ENCODE measurements around the gene PTPN11.

GRCh38 chr12:112447106-112447505 lies 28.4 kb downstream of the PTPN11 start:
- TF ChIP-seq MAX (IDR thresholded peaks at IDR 0.05), result no peak
- TF ChIP-seq CTCF (IDR thresholded peaks at IDR 0.05; ENCODE audit: low read depth, low read length, missing input control), result no peak
- no peak for TF ChIP-seq SP1 (IDR thresholded peaks at IDR 0.05)
- no peak for TF ChIP-seq TAF1 (conservative IDR thresholded peaks at IDR 0.05)
- TF ChIP-seq, protein P1, sequence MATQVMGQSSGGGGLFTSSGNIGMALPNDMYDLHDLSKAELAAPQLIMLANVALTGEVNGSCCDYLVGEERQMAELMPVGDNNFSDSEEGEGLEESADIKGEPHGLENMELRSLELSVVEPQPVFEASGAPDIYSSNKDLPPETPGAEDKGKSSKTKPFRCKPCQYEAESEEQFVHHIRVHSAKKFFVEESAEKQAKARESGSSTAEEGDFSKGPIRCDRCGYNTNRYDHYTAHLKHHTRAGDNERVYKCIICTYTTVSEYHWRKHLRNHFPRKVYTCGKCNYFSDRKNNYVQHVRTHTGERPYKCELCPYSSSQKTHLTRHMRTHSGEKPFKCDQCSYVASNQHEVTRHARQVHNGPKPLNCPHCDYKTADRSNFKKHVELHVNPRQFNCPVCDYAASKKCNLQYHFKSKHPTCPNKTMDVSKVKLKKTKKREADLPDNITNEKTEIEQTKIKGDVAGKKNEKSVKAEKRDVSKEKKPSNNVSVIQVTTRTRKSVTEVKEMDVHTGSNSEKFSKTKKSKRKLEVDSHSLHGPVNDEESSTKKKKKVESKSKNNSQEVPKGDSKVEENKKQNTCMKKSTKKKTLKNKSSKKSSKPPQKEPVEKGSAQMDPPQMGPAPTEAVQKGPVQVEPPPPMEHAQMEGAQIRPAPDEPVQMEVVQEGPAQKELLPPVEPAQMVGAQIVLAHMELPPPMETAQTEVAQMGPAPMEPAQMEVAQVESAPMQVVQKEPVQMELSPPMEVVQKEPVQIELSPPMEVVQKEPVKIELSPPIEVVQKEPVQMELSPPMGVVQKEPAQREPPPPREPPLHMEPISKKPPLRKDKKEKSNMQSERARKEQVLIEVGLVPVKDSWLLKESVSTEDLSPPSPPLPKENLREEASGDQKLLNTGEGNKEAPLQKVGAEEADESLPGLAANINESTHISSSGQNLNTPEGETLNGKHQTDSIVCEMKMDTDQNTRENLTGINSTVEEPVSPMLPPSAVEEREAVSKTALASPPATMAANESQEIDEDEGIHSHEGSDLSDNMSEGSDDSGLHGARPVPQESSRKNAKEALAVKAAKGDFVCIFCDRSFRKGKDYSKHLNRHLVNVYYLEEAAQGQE (IDR thresholded peaks at IDR 0.05), result no peak
- no peak for TF ChIP-seq HNF4A (conservative IDR thresholded peaks at IDR 0.05)
- TF ChIP-seq JUND (IDR thresholded peaks at IDR 0.05), result no peak
- no peak for TF ChIP-seq RXRA (IDR thresholded peaks at IDR 0.05)
- no peak for TF ChIP-seq EGR1 (IDR thresholded peaks at IDR 0.05; ENCODE audit: low read depth in 2 of 2)

Measured in liver (tissue), 3 donors.